ENCODE measurements around the gene SDSL. TPM values are rescaled to one million over a fixed set of nuclear protein-coding genes. Genes with fewer than 3 reads are reported as not detected.

SDSL gene
- total and polyA plus RNA-seq, 5 experiments from 2014 or later, result not detected

DNA sequence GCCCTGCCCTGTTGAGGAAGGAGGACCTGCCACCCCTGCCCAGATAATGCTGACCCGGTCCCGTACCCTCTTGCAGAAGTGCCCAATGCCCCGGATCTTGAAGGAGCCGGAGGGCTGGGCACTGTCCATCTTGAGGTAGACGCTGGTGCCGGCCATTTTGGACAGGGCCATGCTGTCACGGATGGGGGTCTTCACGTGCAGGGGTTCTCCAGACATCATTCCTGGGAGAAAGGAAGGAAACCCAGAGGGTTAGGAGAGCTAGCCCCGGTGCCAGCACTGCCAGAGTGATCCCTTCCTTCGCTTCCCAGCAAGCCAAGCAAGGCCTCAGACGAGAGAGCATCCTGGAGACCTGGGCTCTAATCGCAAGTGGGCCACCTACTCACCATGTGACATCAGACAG, 22.7 kb upstream of the SDSL start:
- Mint-ChIP-seq H3K27ac (no peak overlapping the region), H3K4me1 (peaks cover 0 to 2% (median 0%) of the 10 kb centered on the region in 4 donors), H3K4me3 (no peak overlapping the region), H3K27me3 (peaks cover 0 to 26% (median 4%) of the 10 kb centered on the region in 5 donors), H3K9me3 (peaks cover 0 to 2% (median 0%) of the 10 kb centered on the region in 9 donors), H3K36me3 (no peaks in the 10 kb centered on the region)
- POLR2A ChIA-PET, result no interaction called here
- ATAC-seq (no peak), DNase-seq (no peak)

DNA sequence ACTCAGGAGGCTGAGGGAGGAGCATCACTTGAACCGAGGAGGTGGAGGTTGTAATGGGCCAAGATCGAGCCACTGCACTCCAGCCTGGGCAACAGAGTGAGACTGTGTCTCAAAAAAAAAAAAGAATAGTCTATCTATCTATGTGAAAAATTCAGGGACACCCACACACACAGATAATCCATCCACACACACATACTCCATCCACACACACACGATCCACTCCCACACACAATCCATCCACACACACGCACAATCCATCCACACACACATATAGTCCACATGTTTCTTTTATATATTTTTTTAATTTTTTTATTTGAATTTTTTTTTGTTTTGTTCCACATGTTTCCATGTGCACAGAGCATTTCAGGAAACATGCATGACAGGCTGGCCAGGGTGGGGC, 21.8 kb upstream of the SDSL start:
- H3K27ac Mint-ChIP-seq, result peak overlapping the region in 1 of 10 donors; percentile 3
- H3K27me3 Mint-ChIP-seq, result peaks cover 0 to 26% (median 5%) of the 10 kb centered on the region in 5 donors
- peaks cover 0 to 2% (median 0%) of the 10 kb centered on the region in 9 donors for H3K9me3 Mint-ChIP-seq
- H3K36me3 Mint-ChIP-seq, result no peaks in the 10 kb centered on the region
- POLR2A ChIA-PET, result no interaction called here
- no peak overlapping the region for H3K4me3 Mint-ChIP-seq
- ATAC-seq, result no peak
- H3K4me1 Mint-ChIP-seq, result peaks cover 0 to 2% (median 0%) of the 10 kb centered on the region in 4 donors
- no peak for DNase-seq

GRCh38 chr12:113401066-113402000, 20.8 kb upstream of the SDSL start:
- peaks cover 0 to 2% (median 0%) of the 10 kb centered on the region in 4 donors for H3K4me1 Mint-ChIP-seq
- H3K27me3 Mint-ChIP-seq, result peaks cover 0 to 27% (median 6%) of the 10 kb centered on the region in 5 donors
- POLR2A ChIA-PET, result no interaction called here
- no peak for ATAC-seq
- no peaks in the 10 kb centered on the region for H3K9me3 Mint-ChIP-seq
- no peak overlapping the region for H3K27ac Mint-ChIP-seq
- no peak for DNase-seq
- no peaks in the 10 kb centered on the region for H3K36me3 Mint-ChIP-seq
- no peak overlapping the region for H3K4me3 Mint-ChIP-seq

DNA sequence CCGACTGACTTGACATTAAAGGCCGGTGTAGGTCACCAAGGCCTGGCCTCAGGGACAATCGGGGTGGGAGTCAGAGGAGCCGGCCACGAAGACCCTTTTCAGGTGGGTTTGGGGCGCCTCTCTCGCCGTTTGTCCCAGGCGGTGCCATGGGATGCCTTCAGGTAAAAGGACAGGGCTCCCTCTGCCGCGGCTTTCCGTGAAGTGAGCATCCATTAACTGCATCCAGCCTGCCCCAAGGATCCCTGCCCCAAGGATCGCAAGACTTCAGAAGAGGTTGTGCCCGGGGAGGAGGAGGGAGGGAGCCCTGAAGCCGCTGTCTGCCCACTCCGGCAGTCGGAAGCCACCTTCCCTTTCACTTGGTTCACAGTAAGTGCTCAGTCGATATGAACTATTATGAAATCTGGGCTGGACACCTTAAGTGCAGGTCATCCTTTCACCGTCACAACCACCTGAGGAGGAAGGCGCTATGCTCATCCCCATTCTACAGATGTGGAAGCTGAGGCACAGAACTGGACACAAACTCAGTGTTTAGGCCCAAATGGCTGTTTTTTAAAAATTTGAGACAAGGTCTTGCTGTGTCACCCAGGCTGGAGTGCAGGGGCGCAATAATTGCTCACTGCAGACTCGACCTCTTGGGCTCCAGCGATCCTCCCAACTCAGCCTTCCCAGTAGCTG, 19.5 kb upstream of the SDSL start:
- Mint-ChIP-seq H3K4me1 (peaks cover 0 to 2% (median 0%) of the 10 kb centered on the region in 4 donors), H3K9me3 (no peaks in the 10 kb centered on the region), H3K36me3 (no peaks in the 10 kb centered on the region), H3K4me3 (no peak overlapping the region), H3K27me3 (peaks cover 0 to 27% (median 6%) of the 10 kb centered on the region in 5 donors), H3K27ac (no peak overlapping the region)
- ATAC-seq, result no peak
- POLR2A ChIA-PET, result no interaction called here
- DNase-seq, result no peak

DNA sequence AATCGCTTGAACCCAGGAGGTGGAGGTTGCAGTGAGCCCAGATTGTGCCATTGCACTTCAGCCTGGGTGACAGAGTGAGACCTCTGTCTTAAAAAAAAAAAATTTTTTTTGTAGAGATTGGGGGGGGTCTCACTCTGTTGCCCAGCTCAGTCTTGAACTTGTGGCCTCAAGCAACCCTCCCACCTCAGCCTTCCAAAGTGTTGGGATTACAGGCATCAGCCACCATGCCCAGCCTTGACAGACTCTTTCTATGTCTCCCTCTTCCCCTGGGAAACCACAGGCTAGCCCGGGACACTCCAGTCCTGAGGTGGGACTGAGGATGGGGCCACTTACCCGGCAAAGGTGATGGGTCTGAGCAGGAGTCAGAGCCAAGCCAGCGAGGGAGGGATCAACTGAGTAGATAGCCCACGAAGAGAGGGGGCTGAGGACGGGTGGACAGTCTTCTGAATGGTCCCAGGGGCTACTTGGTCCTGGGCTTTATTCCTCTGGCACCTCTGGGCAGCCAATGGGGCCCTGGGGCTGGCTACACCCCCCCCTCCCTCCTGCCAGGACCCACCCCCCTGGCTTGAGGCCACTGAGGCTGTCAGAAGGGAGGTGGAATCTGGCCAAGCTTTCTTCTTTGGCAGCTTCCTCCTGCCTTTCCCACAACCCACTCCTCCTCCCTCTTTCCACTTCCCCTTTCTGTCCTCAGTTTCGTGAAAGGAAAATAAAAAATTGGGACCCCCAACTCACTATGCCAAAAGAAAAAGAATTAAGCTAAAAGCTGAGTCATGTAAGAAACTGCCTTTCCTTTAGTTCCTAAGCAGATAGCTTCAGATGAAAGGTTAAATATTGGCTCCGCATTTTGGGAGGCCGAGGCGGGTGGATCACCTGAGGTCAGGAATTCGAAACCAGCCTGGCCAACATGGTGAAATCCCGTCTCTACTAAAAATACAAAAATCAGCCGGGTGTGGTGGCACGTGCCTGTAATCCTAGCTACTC, 18.5 kb upstream of the SDSL start, which contains the start of gene SDS:
SDS (minus strand) TSS at position 453 of the 981 bp plus-strand sequence. CDS start 4,179 bp downstream, outside the sequence.
- Mint-ChIP-seq H3K36me3 (no peaks in the 10 kb centered on the region), H3K4me3 (peak within 1 kb of the TSS in 1 of 10 donors; percentile 43), H3K9me3 (no peaks in the 10 kb centered on the region), H3K27ac (peak within 1 kb of the TSS in 1 of 10 donors; percentile 37), H3K4me1 (peaks cover 0 to 3% (median 0%) of the 10 kb centered on the region in 4 donors), H3K27me3 (peaks cover 0 to 25% (median 6%) of the 10 kb centered on the region in 5 donors)
- ATAC-seq (no peak), DNase-seq (no peak)
- POLR2A ChIA-PET, result no interaction called here

DNA sequence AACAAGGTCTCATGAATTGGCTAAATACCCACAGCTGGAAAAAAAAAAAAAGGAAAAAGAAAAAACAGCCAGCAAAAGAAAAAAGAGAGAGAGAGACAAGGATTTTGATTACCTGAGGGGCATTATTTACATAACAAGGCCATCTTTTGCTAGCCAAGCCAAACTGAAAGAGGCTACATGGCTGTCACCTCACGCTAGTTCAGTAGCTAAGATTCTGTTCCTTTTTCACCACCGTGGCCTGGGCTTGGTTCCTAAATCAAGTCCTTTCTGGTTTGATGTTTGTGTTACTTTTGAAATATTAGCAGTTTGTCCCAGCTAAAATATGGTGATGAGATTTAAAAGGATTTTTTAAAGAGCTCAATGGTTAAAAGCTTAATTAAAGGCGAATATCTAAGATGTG, 16.5 kb upstream of the SDSL start:
- no peaks in the 10 kb centered on the region for H3K36me3 Mint-ChIP-seq
- peak overlapping the region in 1 of 10 donors; percentile 3 for H3K27ac Mint-ChIP-seq
- POLR2A ChIA-PET, result no interaction called here
- no peaks in the 10 kb centered on the region for H3K9me3 Mint-ChIP-seq
- no peak for ATAC-seq
- no peak for DNase-seq
- peaks cover 0 to 3% (median 0%) of the 10 kb centered on the region in 4 donors for H3K4me1 Mint-ChIP-seq
- no peak overlapping the region for H3K4me3 Mint-ChIP-seq
- H3K27me3 Mint-ChIP-seq, result peaks cover 4 to 31% (median 10%) of the 10 kb centered on the region in 5 donors

DNA sequence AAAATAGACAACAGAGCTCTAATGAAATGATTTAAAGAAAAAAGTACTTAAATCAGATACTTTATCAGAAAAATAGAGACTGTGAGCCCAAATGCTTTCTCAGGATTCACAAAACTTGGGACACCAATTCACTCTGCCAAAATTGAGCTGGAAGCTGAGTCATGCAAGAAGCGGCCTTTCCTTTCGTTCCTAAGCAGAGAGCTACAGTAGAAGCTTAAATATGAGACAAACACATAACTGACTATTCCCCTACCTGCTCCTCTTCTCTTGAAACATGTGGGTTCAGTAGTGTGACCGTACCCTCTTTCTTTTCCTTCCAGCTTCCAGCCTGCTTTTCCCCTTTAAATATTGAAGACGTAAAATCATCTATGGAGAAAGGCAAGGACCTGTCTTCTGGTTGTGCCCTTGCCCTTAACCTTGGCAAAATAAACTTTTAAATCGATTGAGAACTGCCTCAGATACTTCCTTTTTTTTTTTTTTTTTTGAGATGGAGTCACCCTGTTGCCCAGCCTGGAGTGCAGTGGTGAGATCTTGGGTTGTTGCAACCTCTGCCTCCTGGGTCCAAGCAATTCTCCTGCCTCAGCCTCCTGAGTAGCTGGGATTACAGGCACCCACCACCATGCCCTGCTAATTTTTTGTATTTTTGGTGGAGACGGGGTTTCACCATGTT, 14.1 kb upstream of the SDSL start:
- POLR2A ChIA-PET, result interaction anchor here (0.7 kb wide), 1 partner anchor 427 kb away, joined by 3 read pairs; no protein-coding TSS in a partner anchor
- Mint-ChIP-seq H3K9me3 (peaks cover 0 to 1% (median 0%) of the 10 kb centered on the region in 9 donors), H3K27me3 (peaks cover 6 to 17% (median 11%) of the 10 kb centered on the region in 5 donors), H3K4me1 (peaks cover 0 to 3% (median 0%) of the 10 kb centered on the region in 4 donors), H3K36me3 (peaks cover 0 to 2% (median 0%) of the 10 kb centered on the region in 3 donors), H3K4me3 (no peak overlapping the region), H3K27ac (peak overlapping the region in 1 of 10 donors; percentile 16)
- DNase-seq (no peak), ATAC-seq (no peak)

- peaks cover 0 to 1% (median 0%) of the 10 kb centered on the region in 9 donors for H3K9me3 Mint-ChIP-seq
- ATAC-seq (no peak), DNase-seq (no peak)
- H3K36me3 Mint-ChIP-seq, result peaks cover 0 to 2% (median 0%) of the 10 kb centered on the region in 3 donors
- peaks cover 0 to 3% (median 0%) of the 10 kb centered on the region in 4 donors for H3K4me1 Mint-ChIP-seq
- POLR2A ChIA-PET, result no interaction called here
- H3K4me3 Mint-ChIP-seq, result no peak overlapping the region
- H3K27me3 Mint-ChIP-seq, result peaks cover 6 to 17% (median 11%) of the 10 kb centered on the region in 5 donors
- no peak overlapping the region for H3K27ac Mint-ChIP-seq
Measured at GRCh38 chr12:113408756-113409298, 13.4 kb upstream of the SDSL start.

DNA sequence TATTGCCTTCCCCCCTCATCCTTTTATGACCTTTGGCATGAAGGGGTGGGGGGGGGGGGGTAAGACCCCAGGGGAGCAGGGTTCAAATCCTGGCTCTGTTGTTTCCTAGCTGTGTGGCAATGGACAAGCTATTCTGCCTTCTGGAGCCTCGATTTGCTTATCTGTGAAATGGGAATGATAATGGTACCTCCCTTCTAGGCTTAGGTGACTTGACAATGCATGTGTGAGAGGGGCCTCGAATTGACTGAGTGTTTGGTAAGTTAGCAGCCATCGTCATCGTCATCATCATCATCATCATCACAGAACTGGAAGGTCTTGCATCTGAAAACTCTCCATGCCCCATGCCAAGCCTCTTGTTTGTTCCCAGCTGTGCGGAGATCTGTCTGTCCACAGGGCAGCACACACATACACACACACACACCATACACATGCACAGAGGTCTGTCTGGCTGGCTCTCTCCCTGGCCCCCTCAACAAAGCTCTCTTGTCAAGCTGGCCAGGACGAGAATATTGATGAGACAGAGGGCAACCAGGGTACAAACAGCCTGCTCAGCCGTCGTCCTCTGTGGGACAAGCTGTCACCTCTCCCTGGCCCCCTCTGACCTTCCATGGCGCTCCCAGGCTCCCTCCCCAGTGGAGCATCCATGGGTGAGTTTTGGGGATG, 12.6 kb upstream of the SDSL start:
- Mint-ChIP-seq H3K27me3 (peaks cover 7 to 13% (median 10%) of the 10 kb centered on the region in 5 donors), H3K27ac (no peak overlapping the region), H3K9me3 (peaks cover 0 to 1% (median 0%) of the 10 kb centered on the region in 9 donors), H3K36me3 (peaks cover 0 to 2% (median 0%) of the 10 kb centered on the region in 3 donors), H3K4me3 (no peak overlapping the region), H3K4me1 (peaks cover 0 to 1% (median 0%) of the 10 kb centered on the region in 4 donors)
- DNase-seq (no peak), ATAC-seq (no peak)
- POLR2A ChIA-PET, result no interaction called here

DNA sequence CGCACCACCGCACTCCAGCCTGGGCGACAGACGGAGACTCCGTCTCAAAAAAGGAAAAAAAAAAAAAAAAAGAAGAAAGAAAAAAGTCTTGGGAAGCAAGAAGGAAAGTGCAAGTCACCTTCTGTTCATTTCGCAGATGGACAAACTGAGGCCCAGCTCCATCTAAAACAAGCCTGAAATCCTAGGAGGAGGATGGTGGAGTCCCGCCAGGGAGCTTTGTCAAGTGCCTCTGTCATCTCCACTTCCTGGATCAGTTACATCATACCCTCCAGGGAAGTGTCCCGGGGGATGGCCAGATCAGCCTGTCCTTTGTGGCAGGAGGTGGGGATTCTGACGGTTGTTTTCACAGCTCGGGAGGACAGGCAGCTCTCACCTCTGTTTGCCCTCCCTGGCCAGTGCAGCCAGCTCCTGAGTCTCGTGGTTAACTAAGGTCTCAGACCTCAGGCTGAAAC, 8.7 kb upstream of the SDSL start:
- Mint-ChIP-seq H3K9me3 (peaks cover 0 to 1% (median 0%) of the 10 kb centered on the region in 9 donors), H3K4me3 (no peak overlapping the region), H3K4me1 (peaks cover 0 to 6% (median 0%) of the 10 kb centered on the region in 4 donors), H3K27me3 (peaks cover 9 to 18% (median 11%) of the 10 kb centered on the region in 5 donors), H3K36me3 (peaks cover 0 to 2% (median 0%) of the 10 kb centered on the region in 3 donors), H3K27ac (no peak overlapping the region)
- ATAC-seq (no peak), DNase-seq (no peak)
- POLR2A ChIA-PET, result no interaction called here
